GM12878 (cell line): Measurements from ENCODE around the gene ARF5. TPM values are rescaled to one million over a fixed set of nuclear protein-coding genes. Genes with fewer than 3 reads are reported as not detected.

ENCODE experiments used
- ATAC-seq: fragments of 200-7000 bp; cut with Tn5 transposase; 3 replicates; pipeline ENCODE4 v1.9.1; 2020; ENCODE audit warnings: mild to moderate bottlenecking, moderate library complexity
- BruUV-seq: library from RNA; stranded (reverse); fragments of 400-500 nt; replicated peaks from 2 replicates; lab custom pipeline; 2021; lab: Mats Ljungman, UMichigan
- CTCF ChIA-PET: fragments of 300-600 bp; sonication (Branson Sonifier 250); formaldehyde crosslinking; extraction: SDS; loops from one replicate; lab custom pipeline; 2021; ENCODE audit warnings: inconsistent platforms; lab: Yijun Ruan, JAX
- POLR2A ChIA-PET: fragments of 350-600 bp; formaldehyde crosslinking; extraction: SDS; loops from one replicate; lab custom pipeline; 2021; ENCODE audit warnings: inconsistent platforms; lab: Charles Lee
- RAD21 ChIA-PET: fragments of 300-600 bp; sonication (Branson Sonifier 250); formaldehyde crosslinking; loops from one replicate; lab custom pipeline; 2023; ENCODE audit warnings: antibody characterized with exemption; ENCODE audit not compliant: unreplicated experiment; lab: Charles Lee
- SMC1A ChIA-PET: fragments of 300-600 bp; sonication (Branson Sonifier 250); formaldehyde crosslinking; loops from one replicate; lab custom pipeline; 2023; ENCODE audit not compliant: unreplicated experiment, uncharacterized antibody; lab: Charles Lee
- DNase-seq: peaks from one replicate; pipeline ENCODE4 v3.0.0-alpha.2; 2011; ENCODE audit warnings: low read depth, low spot score
- FAIRE-seq: peaks from 3 replicates; lab custom pipeline; 2011; peaks lifted over from hg19 to GRCh38; lab: Jason Lieb, UNC
- H2AFZ ChIP-seq: 2 replicates; pipeline ENCODE4 v1.6.0; 2011; ENCODE audit warnings: low read depth, low read length, control low read depth; ENCODE audit not compliant: control insufficient read depth
- H3K27ac ChIP-seq: 2 replicates; pipeline ENCODE4 v1.5.1; 2011; ENCODE audit warnings: control low read depth; ENCODE audit not compliant: control insufficient read depth, insufficient read depth
- H3K27me3 ChIP-seq, 2 experiments: replicated peaks in 1 of 2; 2 replicates each; pipeline versions ENCODE4 v1.6.0 to v1.6.1; 2011; ENCODE audit warnings: low read length in 1 of 2; ENCODE audit not compliant: control insufficient read depth in 2 of 2, insufficient read depth in 2 of 2
- H3K36me3 ChIP-seq, 2 experiments: 2 replicates each; pipeline ENCODE4 v1.5.1; 2011; ENCODE audit warnings: low read length in 1 of 2; ENCODE audit not compliant: control insufficient read depth in 2 of 2, insufficient read depth in 2 of 2
- H3K4me1 ChIP-seq: 2 replicates; pipeline ENCODE4 v1.6.1; 2011; ENCODE audit warnings: mild to moderate bottlenecking, low read length, moderate library complexity, mixed read lengths; ENCODE audit not compliant: control insufficient read depth, insufficient read depth
- H3K4me2 ChIP-seq: 2 replicates; pipeline ENCODE4 v1.6.0; 2011; ENCODE audit warnings: control low read depth; ENCODE audit not compliant: control insufficient read depth, insufficient read depth
- H3K4me3 ChIP-seq: fragments of 200-600 bp; sonication (generic); 2 replicates; pipeline ENCODE4 v1.5.1; 2016
- H3K79me2 ChIP-seq: 2 replicates; pipeline ENCODE4 v1.6.0; 2011; ENCODE audit warnings: low read length; ENCODE audit not compliant: control insufficient read depth, insufficient read depth
- H3K9ac ChIP-seq: 2 replicates; pipeline ENCODE4 v1.8.0; 2011; ENCODE audit warnings: low read length, control low read depth, mixed read lengths; ENCODE audit not compliant: control insufficient read depth, insufficient read depth
- H3K9me3 ChIP-seq: replicated peaks from 3 replicates; pipeline ENCODE4 v1.5.1; 2011; ENCODE audit warnings: mild to moderate bottlenecking, low read length; ENCODE audit not compliant: control insufficient read depth, insufficient read depth
- H4K20me1 ChIP-seq: 2 replicates; pipeline ENCODE4 v1.6.0; 2011; ENCODE audit not compliant: control insufficient read depth, insufficient read depth
- CTCF ChIP-seq, 3 experiments: IDR thresholded peaks in 2 of 3; conservative IDR thresholded peaks in 1 of 3; 2 replicates each; pipeline ENCODE4 v1.5.1; 2011; ENCODE audit warnings: low read depth in 3 of 3, low read length in 3 of 3, mild to moderate bottlenecking in 3 of 3, control low read depth in 2 of 3, moderate library complexity in 2 of 3, inconsistent platforms in 1 of 3, mixed read lengths in 1 of 3; ENCODE audit not compliant: control insufficient read depth in 2 of 3, insufficient read depth in 1 of 3; ENCODE audit errors: extremely low read depth in 1 of 3
- NR2F1 ChIP-seq: fragments of 450-650 bp; conservative IDR thresholded peaks from 2 replicates; pipeline ENCODE4 v1.6.1; 2017; ENCODE audit warnings: mild to moderate bottlenecking
- RB1 ChIP-seq: fragments of 450-650 bp; formaldehyde crosslinking; IDR thresholded peaks from 2 replicates; pipeline ENCODE4 v1.6.1; 2017; ENCODE audit warnings: mild to moderate bottlenecking, borderline replicate concordance
- SIN3A ChIP-seq: IDR thresholded peaks from 2 replicates; pipeline ENCODE4 v1.6.1; 2012; ENCODE audit warnings: low read depth, low read length, improper control_type of control experiment
- SREBF2 ChIP-seq: IDR thresholded peaks from 2 replicates; pipeline ENCODE4 v1.6.1; 2012; ENCODE audit warnings: mild to moderate bottlenecking, low read length
- STAT1 ChIP-seq: fragments of 450-650 bp; conservative IDR thresholded peaks from 2 replicates; pipeline ENCODE4 v1.6.1; 2014; ENCODE audit warnings: antibody characterized with exemption, mild to moderate bottlenecking
- TARDBP ChIP-seq: IDR thresholded peaks from 2 replicates; pipeline ENCODE4 v1.6.1; 2016; ENCODE audit warnings: borderline replicate concordance
- TCF7 ChIP-seq: IDR thresholded peaks from 2 replicates; pipeline ENCODE4 v1.6.1; 2014; ENCODE audit warnings: antibody characterized with exemption, borderline replicate concordance
- YY1 ChIP-seq: IDR thresholded peaks from 2 replicates; pipeline ENCODE4 v1.6.1; 2011; ENCODE audit warnings: low read depth, mild to moderate bottlenecking, low read length
- WGBS: methylation state at CpG from one replicate; pipeline ENCODE4 v1.1.6; 2016; ENCODE audit warnings: low lambda C conversion rate; ENCODE audit not compliant: insufficient replicate concordance, insufficient coverage; ENCODE audit errors: missing lambda C conversion rate; 5-methylcytosine and 5-hydroxymethylcytosine counted together
- in situ Hi-C: fragments of 300-500 bp; cut with MboI; formaldehyde crosslinking; loops from 9 replicates; pipeline ENCODE4 v1.14.3; 2018; ENCODE audit warnings: mixed read lengths
- intact Hi-C: fragments of 100-400 bp; cut with micrococcal nuclease; formaldehyde crosslinking; loops from one replicate; pipeline ENCODE4 v1.14.2; 2022; ENCODE audit not compliant: unreplicated experiment
- polyA plus RNA-seq, 11 experiments: library from polyadenylated mRNA; depleted of rRNA in 4 of 11; unstranded in 6 of 11; stranded (reverse) in 5 of 11; fragments of >200 nt; fragmentation: Nextera tagmentation in 4 of 11; fragmentation: Illumina TruSeq in 1 of 11; extraction: Ambion mirVana in 4 of 11; extraction: Trizol in 1 of 11; gene quantifications; 1 replicate in 1 of 11; 2 replicates in 10 of 11; pipeline versions ENCODE4 v1.2.1 to v1.2.3, GENCODE V29; 2011 to 2016; ENCODE audit warnings: inconsistent platforms in 2 of 11, missing spikeins in 2 of 11, low read depth in 1 of 11
- total RNA-seq, 4 experiments: library from RNA; depleted of rRNA in 3 of 4; stranded (reverse); fragments of >200 nt in 3 of 4; fragmentation: Illumina TruSeq in 1 of 4; extraction: Trizol in 1 of 4; gene quantifications; 2 replicates each; pipeline versions ENCODE4 v1.2.1 to v1.2.3, GENCODE V29; 2013 to 2021
- TF ChIP-seq, protein P1 (sequence below): fragments of 450-650 bp; IDR thresholded peaks from 2 replicates; pipeline ENCODE4 v1.6.1; 2017; ENCODE audit warnings: borderline replicate concordance
- TF ChIP-seq, protein P2 (sequence below): IDR thresholded peaks from 2 replicates; pipeline ENCODE4 v1.6.1; 2011; ENCODE audit warnings: mild to moderate bottlenecking, low read depth, low read length, moderate library complexity; ENCODE audit not compliant: insufficient replicate concordance
- TF ChIP-seq, protein P3 (sequence below): IDR thresholded peaks from 2 replicates; pipeline ENCODE4 v1.6.1; 2012; ENCODE audit warnings: mild to moderate bottlenecking, low read depth, low read length
- TF ChIP-seq, protein P4 (sequence below): fragments of 150-350 bp; IDR thresholded peaks from 2 replicates; pipeline ENCODE4 v1.6.1; 2016; ENCODE audit warnings: low read depth, low read length

The ARF5 gene
- total and polyA plus RNA-seq, 10 of the 15 experiments (the other 5 are each of a cell fraction or from before 2014, with no cell fraction given): 11.0 to 210 (median 131) TPM

DNA sequence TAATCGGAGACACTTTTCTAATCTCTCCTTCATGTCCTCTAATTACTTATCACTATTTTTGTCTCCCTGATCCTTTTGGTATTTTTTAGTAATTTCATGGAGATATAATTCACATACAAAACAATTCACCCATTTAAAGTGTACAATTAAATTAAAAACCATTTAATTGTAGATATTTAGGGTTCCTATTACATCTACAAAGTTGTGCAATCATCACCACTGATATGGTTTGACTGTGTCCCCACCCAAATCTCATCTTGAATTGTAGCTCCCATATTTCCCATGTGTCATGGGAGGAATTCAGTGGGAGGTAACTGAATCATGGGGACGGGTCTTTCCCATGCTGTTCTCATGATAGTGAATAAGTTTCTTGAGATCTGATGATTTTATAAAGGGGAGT, 31.8 kb upstream of the ARF5 start:
- no peaks in the 10 kb centered on the region for H3K36me3 ChIP-seq
- CTCF ChIA-PET: no interaction called here
- no peak for DNase-seq
- no peak overlapping the region for H3K4me2 ChIP-seq
- no peaks in the 10 kb centered on the region for H3K79me2 ChIP-seq
- RAD21 ChIA-PET: interaction anchor here (0.6 kb wide), 1 partner anchor 73 kb away, joined by 3 read pairs; no protein-coding TSS in a partner anchor
- BruUV-seq: no TSS peak
- no peak for ATAC-seq
- H3K4me3 ChIP-seq: no peak overlapping the region
- no peak overlapping the region for H3K9ac ChIP-seq
- POLR2A ChIA-PET: no interaction called here
- no peak overlapping the region for H3K27ac ChIP-seq
- H2AFZ ChIP-seq: no peak overlapping the region
- no peaks in the 10 kb centered on the region for H4K20me1 ChIP-seq
- WGBS: 58% methylated on average over 2 of the region's 2 CpGs
- SMC1A ChIA-PET: no interaction called here
- H3K4me1 ChIP-seq: no peaks in the 10 kb centered on the region
- no peak for FAIRE-seq
- H3K27me3 ChIP-seq: no peaks in the 10 kb centered on the region
- H3K9me3 ChIP-seq: no peaks in the 10 kb centered on the region
- in situ Hi-C loops (no loop called here), intact Hi-C loops (no loop called here)
- no peak for TF ChIP-seq SIN3A
- TF ChIP-seq, protein P1, sequence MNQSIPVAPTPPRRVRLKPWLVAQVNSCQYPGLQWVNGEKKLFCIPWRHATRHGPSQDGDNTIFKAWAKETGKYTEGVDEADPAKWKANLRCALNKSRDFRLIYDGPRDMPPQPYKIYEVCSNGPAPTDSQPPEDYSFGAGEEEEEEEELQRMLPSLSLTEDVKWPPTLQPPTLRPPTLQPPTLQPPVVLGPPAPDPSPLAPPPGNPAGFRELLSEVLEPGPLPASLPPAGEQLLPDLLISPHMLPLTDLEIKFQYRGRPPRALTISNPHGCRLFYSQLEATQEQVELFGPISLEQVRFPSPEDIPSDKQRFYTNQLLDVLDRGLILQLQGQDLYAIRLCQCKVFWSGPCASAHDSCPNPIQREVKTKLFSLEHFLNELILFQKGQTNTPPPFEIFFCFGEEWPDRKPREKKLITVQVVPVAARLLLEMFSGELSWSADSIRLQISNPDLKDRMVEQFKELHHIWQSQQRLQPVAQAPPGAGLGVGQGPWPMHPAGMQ: no peak
- TF ChIP-seq SREBF2: no peak
- no peak for TF ChIP-seq STAT1
- TF ChIP-seq, protein P2, sequence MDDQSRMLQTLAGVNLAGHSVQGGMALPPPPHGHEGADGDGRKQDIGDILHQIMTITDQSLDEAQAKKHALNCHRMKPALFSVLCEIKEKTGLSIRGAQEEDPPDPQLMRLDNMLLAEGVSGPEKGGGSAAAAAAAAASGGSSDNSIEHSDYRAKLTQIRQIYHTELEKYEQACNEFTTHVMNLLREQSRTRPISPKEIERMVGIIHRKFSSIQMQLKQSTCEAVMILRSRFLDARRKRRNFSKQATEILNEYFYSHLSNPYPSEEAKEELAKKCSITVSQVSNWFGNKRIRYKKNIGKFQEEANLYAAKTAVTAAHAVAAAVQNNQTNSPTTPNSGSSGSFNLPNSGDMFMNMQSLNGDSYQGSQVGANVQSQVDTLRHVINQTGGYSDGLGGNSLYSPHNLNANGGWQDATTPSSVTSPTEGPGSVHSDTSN: no peak
- TF ChIP-seq TCF7: no peak
- no peak for TF ChIP-seq YY1
- TF ChIP-seq RB1: no peak
- TF ChIP-seq, protein P3, sequence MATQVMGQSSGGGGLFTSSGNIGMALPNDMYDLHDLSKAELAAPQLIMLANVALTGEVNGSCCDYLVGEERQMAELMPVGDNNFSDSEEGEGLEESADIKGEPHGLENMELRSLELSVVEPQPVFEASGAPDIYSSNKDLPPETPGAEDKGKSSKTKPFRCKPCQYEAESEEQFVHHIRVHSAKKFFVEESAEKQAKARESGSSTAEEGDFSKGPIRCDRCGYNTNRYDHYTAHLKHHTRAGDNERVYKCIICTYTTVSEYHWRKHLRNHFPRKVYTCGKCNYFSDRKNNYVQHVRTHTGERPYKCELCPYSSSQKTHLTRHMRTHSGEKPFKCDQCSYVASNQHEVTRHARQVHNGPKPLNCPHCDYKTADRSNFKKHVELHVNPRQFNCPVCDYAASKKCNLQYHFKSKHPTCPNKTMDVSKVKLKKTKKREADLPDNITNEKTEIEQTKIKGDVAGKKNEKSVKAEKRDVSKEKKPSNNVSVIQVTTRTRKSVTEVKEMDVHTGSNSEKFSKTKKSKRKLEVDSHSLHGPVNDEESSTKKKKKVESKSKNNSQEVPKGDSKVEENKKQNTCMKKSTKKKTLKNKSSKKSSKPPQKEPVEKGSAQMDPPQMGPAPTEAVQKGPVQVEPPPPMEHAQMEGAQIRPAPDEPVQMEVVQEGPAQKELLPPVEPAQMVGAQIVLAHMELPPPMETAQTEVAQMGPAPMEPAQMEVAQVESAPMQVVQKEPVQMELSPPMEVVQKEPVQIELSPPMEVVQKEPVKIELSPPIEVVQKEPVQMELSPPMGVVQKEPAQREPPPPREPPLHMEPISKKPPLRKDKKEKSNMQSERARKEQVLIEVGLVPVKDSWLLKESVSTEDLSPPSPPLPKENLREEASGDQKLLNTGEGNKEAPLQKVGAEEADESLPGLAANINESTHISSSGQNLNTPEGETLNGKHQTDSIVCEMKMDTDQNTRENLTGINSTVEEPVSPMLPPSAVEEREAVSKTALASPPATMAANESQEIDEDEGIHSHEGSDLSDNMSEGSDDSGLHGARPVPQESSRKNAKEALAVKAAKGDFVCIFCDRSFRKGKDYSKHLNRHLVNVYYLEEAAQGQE: no peak
- no peak for TF ChIP-seq NR2F1
- TF ChIP-seq, protein P4, sequence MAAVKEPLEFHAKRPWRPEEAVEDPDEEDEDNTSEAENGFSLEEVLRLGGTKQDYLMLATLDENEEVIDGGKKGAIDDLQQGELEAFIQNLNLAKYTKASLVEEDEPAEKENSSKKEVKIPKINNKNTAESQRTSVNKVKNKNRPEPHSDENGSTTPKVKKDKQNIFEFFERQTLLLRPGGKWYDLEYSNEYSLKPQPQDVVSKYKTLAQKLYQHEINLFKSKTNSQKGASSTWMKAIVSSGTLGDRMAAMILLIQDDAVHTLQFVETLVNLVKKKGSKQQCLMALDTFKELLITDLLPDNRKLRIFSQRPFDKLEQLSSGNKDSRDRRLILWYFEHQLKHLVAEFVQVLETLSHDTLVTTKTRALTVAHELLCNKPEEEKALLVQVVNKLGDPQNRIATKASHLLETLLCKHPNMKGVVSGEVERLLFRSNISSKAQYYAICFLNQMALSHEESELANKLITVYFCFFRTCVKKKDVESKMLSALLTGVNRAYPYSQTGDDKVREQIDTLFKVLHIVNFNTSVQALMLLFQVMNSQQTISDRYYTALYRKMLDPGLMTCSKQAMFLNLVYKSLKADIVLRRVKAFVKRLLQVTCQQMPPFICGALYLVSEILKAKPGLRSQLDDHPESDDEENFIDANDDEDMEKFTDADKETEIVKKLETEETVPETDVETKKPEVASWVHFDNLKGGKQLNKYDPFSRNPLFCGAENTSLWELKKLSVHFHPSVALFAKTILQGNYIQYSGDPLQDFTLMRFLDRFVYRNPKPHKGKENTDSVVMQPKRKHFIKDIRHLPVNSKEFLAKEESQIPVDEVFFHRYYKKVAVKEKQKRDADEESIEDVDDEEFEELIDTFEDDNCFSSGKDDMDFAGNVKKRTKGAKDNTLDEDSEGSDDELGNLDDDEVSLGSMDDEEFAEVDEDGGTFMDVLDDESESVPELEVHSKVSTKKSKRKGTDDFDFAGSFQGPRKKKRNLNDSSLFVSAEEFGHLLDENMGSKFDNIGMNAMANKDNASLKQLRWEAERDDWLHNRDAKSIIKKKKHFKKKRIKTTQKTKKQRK: no peak
- no peak for TF ChIP-seq TARDBP
- TF ChIP-seq CTCF (IDR thresholded peaks at IDR 0.05 in 2 of 3, conservative IDR thresholded peaks at IDR 0.05 in 1 of 3; ENCODE audit: control insufficient read depth in 2 of 3, extremely low read depth in 1 of 3, insufficient read depth in 1 of 3, low read depth in 3 of 3, low read length in 3 of 3): no peak
